Fibroblast of pulmonary artery (primary cell): ENCODE results near the gene HIPK1.

ENCODE experiments used
- DNase-seq: peaks from one replicate; pipeline ENCODE4 v3.0.0-alpha.2; 2010; ENCODE audit warnings: low read depth
- H3K4me3 ChIP-seq: replicated peaks from 2 replicates; pipeline ENCODE4 v1.5.1; 2011; ENCODE audit warnings: low read depth, mild to moderate bottlenecking, control low read depth, low read length, moderate library complexity
- TF ChIP-seq, protein P1 (sequence below): IDR thresholded peaks from 2 replicates; pipeline ENCODE4 v1.5.1; 2011; ENCODE audit warnings: mild to moderate bottlenecking, control low read depth, low read length, inconsistent platforms; ENCODE audit errors: missing control alignments

HIPK1 gene

DNA sequence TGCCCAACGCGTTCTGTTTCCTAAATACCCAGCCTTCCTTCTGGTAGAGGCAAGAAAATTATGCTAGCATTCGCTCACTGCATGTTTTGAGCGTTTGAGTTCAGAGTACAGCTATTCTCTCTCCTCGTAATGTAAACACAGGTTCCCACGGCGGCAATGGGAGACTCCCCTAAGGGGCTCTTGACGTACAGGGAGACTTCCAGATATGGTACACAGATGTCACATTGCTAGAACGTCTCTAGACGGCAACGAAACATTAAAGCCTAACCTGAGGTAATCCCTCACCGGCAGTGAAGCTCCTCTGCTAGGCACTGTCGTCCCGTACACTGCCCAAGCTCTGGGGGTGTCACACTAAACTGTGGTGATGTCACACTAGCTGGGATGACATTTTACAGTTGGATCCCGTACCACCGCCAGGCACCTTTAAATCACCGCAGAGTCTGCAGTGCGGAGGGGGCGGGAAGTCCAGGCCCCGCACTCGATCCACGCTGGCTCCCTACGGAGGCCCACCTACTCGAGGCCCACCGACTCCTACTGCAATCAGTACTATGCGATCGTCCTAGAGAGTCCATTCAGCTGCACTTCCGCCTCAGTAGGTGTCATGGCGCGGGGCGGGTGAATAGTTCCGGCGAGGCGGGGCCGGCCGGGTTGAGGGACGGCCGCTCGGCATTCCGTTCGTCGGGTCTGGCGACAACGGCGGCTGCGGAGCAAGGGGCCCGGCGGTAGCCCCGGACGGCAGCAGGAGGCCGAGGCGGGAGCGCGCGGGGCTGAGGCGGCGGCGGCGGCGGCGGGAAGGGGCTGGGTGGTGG lies at the start of gene HIPK1:
Gene HIPK1 (plus strand): TSS at position 384 of the 809 bp plus-strand sequence.
- peak; percentile 87 for DNase-seq
- TF ChIP-seq, protein P1, sequence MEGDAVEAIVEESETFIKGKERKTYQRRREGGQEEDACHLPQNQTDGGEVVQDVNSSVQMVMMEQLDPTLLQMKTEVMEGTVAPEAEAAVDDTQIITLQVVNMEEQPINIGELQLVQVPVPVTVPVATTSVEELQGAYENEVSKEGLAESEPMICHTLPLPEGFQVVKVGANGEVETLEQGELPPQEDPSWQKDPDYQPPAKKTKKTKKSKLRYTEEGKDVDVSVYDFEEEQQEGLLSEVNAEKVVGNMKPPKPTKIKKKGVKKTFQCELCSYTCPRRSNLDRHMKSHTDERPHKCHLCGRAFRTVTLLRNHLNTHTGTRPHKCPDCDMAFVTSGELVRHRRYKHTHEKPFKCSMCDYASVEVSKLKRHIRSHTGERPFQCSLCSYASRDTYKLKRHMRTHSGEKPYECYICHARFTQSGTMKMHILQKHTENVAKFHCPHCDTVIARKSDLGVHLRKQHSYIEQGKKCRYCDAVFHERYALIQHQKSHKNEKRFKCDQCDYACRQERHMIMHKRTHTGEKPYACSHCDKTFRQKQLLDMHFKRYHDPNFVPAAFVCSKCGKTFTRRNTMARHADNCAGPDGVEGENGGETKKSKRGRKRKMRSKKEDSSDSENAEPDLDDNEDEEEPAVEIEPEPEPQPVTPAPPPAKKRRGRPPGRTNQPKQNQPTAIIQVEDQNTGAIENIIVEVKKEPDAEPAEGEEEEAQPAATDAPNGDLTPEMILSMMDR: no peak
- peak within 1 kb of the TSS; percentile 97 for H3K4me3 ChIP-seq

DNA sequence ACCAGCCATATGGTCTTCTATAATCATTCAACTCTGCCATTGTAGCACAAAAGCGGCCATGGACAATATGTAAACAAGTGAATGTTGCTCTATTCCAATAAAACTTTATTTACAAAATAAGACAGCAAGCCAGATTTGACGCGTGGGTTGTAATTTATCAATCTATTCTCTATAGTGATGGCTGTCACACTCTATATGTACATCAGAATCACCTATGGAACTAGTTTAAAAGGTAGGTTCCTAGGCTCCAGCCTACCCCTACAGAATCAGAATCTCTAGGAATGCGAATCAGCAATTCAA lies 49.4 kb upstream of the HIPK1 start:
- no peak overlapping the region for H3K4me3 ChIP-seq
- no peak for DNase-seq
- TF ChIP-seq, protein P1: no peak

DNA sequence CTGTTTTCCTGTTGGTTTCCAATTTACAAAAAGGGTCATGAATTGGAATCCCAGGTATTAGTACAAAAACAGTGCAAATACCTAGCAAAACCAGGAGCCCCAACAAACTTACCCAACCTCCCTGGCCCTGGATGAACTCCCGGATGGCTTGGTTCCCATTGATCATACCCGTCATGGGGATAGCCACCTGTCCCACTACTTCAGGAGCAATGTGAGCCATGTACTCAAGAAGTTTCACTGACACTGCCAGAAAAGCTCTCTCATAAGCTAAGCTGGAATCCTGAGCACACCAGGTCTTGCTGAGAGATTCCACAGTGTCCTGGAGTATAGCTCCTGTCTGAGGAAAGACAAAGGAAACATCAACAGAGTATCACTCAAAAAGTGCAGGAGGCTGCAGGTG lies 47.5 kb upstream of the HIPK1 start:
- no peak for DNase-seq
- TF ChIP-seq, protein P1: no peak
- H3K4me3 ChIP-seq: no peak overlapping the region

DNA sequence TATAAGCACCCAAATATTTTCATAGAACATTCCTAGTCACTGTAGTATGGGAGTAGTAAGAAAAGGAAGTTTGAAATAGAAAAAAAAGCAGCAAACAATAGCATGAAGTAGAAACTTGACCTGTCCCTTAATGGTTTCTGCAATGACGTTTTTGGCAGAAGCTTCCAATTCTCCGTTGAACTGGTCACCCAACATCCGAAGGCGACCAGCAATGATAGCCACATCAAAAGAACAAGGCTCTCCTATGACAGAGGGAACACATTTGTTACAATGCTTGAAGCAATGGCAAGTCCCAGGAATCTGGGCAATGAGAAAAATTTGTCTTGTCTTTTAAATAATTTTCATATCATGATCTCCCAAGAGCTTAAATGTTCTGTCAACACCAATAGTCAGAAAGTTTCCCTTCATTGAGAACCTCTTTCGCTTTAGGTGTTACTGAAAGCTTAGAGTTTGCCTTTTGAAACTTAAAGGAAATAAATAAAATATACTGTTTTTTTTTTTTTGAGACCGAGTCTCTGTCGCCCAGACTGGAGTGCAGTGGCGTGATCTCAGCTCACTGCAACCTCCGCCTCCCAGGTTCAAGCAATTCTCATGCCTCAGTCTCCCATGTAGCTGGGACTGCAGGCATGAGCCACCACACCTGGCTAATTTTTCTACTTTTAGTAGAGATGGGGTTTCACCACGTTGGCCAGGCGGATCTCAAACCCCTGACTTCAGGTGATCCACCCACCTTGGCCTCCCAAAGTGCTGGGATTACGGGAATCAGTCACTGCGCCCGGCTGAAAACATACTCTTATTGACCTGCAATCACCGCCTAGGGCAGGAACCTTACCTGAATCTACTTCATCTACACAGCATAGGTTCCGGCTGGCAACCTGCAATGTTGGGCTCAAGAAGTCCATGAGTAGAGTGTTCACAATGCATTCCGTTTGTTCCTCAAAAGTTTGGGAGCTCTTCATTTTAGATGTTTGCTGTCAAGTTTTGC lies 42.4 kb upstream of the HIPK1 start:
- no peak for DNase-seq
- TF ChIP-seq, protein P1: no peak
- H3K4me3 ChIP-seq: no peak overlapping the region

DNA sequence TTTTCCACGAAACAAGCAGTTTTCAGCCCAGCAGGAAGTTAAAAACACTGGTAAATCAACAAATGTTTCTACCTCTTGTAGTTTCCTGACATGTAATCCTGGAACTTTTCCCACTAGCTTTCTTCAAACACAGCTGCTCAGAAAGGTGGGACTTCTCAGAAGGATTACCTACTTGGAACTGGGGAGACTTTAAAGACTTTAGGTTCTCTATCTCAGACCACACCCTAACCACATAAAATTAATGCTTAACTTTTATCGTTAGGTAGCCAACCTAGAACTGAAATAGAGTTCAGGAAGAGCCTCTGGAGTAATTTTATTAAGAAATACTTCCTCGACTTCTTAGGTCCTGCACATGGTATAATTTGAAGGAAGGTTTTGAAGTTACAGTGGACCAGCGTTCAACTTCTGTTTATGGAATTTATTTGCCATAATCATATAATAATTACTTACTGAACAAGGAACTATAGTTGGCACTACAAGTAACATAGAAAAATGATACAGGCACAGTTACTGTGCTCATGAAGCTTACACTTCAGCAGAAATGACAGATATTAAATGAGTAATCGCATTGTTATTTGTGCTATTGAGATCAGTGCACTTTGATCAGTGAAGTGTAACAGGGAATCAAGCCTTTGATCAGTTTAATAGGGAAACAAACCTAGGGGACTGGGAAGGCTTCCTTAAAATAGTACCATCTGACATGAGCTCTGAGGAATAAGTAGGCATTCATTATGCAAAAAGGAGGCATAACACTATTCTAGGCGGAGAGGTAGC lies 41.5 kb upstream of the HIPK1 start, which contains the start of gene BCL2L15:
Gene BCL2L15 (minus strand): TSS at position 180 of the 774 bp plus-strand sequence. CDS start 206 bp downstream, outside the sequence.
- no peak within 1 kb of the TSS for H3K4me3 ChIP-seq
- no peak for DNase-seq
- TF ChIP-seq, protein P1: no peak

DNA sequence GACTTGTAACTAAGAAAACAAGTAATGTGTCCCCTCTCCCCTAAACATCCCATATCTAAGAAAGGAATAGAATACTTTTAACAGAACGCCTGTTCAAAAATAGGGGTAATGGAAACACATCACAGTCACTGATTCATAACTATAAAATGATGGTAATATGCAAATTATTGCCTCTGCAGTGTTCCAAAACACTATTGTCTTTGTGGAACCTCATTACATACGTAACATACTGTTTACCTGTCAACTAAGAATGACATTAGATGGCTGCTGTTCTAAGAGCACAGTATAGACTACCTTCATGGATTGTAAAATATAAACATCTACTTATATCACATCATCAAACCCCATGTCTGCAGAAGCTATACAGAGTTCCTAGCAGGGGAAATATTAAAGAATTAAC lies 38.3 kb upstream of the HIPK1 start:
- DNase-seq: no peak
- no peak overlapping the region for H3K4me3 ChIP-seq
- TF ChIP-seq, protein P1: no peak
